ENCODE measurements around the gene PLIN5. TPM values are rescaled to one million over a fixed set of nuclear protein-coding genes. Genes with fewer than 3 reads are reported as not detected.

Gene PLIN5
- total RNA-seq, 2 donors from 2014 or later, result 3.7 to 3.9 TPM

- no peaks in the 10 kb centered on the region for H3K27me3 Mint-ChIP-seq (ENCODE audit: insufficient read depth)
- Histone ChIP-seq H3K27me3 (ENCODE audit: control insufficient read depth, insufficient read depth, low read length, poor library complexity, severe bottlenecking) (no peaks in the 10 kb centered on the region), H3K27ac (ENCODE audit: low read depth, low read length) (no peak overlapping the region), H3K4me3 (ENCODE audit: low read length) (no peak overlapping the region), H3K9ac (ENCODE audit: extremely low read depth, low read length, poor library complexity, severe bottlenecking) (no peak overlapping the region), H3K4me1 (ENCODE audit: control insufficient read depth, insufficient read depth, low read length) (no peaks in the 10 kb centered on the region), H3K36me3 (ENCODE audit: control insufficient read depth, insufficient read depth, low read length) (peaks cover 56% of the 10 kb centered on the region), H3K9me3 (ENCODE audit: control insufficient read depth, low read length) (no peaks in the 10 kb centered on the region)
- no peak for DNase-seq
- H3K9me3 Mint-ChIP-seq, result no peaks in the 10 kb centered on the region
- no peak for TF ChIP-seq CTCF (conservative IDR thresholded peaks at IDR 0.05)
- peaks cover 51% of the 10 kb centered on the region for H3K36me3 Mint-ChIP-seq (ENCODE audit: low read depth)
- no peak overlapping the region for H3K27ac Mint-ChIP-seq
- no peak overlapping the region for H3K4me3 Mint-ChIP-seq
- 94 to 96% methylated on average over 24 to 35 of the region's 35 CpGs for WGBS, 2 experiments (ENCODE audit: insufficient coverage in 1 of 2, insufficient read length in 1 of 2)
- no peaks in the 10 kb centered on the region for H3K4me1 Mint-ChIP-seq
These were observed 52.2 kb downstream of the PLIN5 start for GRCh38 chr19:4482721-4483364.

GRCh38 chr19:4477034-4477801 is 57.8 kb downstream of the PLIN5 start:
- Mint-ChIP-seq H3K4me1 (peaks cover 10% of the 10 kb centered on the region), H3K4me3 (no peak overlapping the region), H3K36me3 (ENCODE audit: low read depth) (peaks cover 35% of the 10 kb centered on the region), H3K27me3 (ENCODE audit: insufficient read depth) (no peaks in the 10 kb centered on the region), H3K27ac (no peak overlapping the region), H3K9me3 (no peaks in the 10 kb centered on the region)
- WGBS, 2 experiments (ENCODE audit: insufficient coverage in 1 of 2, insufficient read length in 1 of 2), result 89 to 92% methylated on average over 14 to 16 of the region's 16 CpGs
- H3K9me3 ChIP-seq (ENCODE audit: control insufficient read depth, low read length), result no peaks in the 10 kb centered on the region
- no peak overlapping the region for H3K9ac ChIP-seq (ENCODE audit: extremely low read depth, low read length, poor library complexity, severe bottlenecking)
- no peak for DNase-seq
- H3K27me3 ChIP-seq (ENCODE audit: control insufficient read depth, insufficient read depth, low read length, poor library complexity, severe bottlenecking), result no peaks in the 10 kb centered on the region
- TF ChIP-seq CTCF (conservative IDR thresholded peaks at IDR 0.05), result no peak
- H3K36me3 ChIP-seq (ENCODE audit: control insufficient read depth, insufficient read depth, low read length), result peaks cover 49% of the 10 kb centered on the region
- no peaks in the 10 kb centered on the region for H3K4me1 ChIP-seq (ENCODE audit: control insufficient read depth, insufficient read depth, low read length)
- no peak overlapping the region for H3K27ac ChIP-seq (ENCODE audit: low read depth, low read length)
- no peak overlapping the region for H3K4me3 ChIP-seq (ENCODE audit: low read length)

- Histone ChIP-seq H3K4me1 (ENCODE audit: control insufficient read depth, insufficient read depth, low read length) (no peaks in the 10 kb centered on the region), H3K9ac (ENCODE audit: extremely low read depth, low read length, poor library complexity, severe bottlenecking) (peak overlapping the region; percentile 77), H3K27ac (ENCODE audit: low read depth, low read length) (peak overlapping the region; percentile 71), H3K36me3 (ENCODE audit: control insufficient read depth, insufficient read depth, low read length) (peaks cover 36% of the 10 kb centered on the region), H3K27me3 (ENCODE audit: control insufficient read depth, insufficient read depth, low read length, poor library complexity, severe bottlenecking) (no peaks in the 10 kb centered on the region), H3K9me3 (ENCODE audit: control insufficient read depth, low read length) (no peaks in the 10 kb centered on the region), H3K4me3 (ENCODE audit: low read length) (peak overlapping the region; percentile 90)
- no peak overlapping the region for H3K4me3 Mint-ChIP-seq
- H3K27ac Mint-ChIP-seq, result peak overlapping the region; percentile 94
- no peaks in the 10 kb centered on the region for H3K9me3 Mint-ChIP-seq
- H3K36me3 Mint-ChIP-seq (ENCODE audit: low read depth), result peaks cover 27% of the 10 kb centered on the region
- no peaks in the 10 kb centered on the region for H3K27me3 Mint-ChIP-seq (ENCODE audit: insufficient read depth)
- peak; percentile 94 for DNase-seq
- no peak for TF ChIP-seq CTCF (conservative IDR thresholded peaks at IDR 0.05)
- H3K4me1 Mint-ChIP-seq, result peaks cover 10% of the 10 kb centered on the region
- WGBS, 2 experiments (ENCODE audit: insufficient coverage in 1 of 2, insufficient read length in 1 of 2), result 12 to 26% methylated on average over 4 to 13 of the region's 13 CpGs
These were observed 60.5 kb downstream of the PLIN5 start for GRCh38 chr19:4474514-4475022.
